ENCODE results near the gene KRTAP13-1. TPM values are rescaled to one million over a fixed set of nuclear protein-coding genes. Genes with fewer than 3 reads are reported as not detected.

The KRTAP13-1 gene, protein sequence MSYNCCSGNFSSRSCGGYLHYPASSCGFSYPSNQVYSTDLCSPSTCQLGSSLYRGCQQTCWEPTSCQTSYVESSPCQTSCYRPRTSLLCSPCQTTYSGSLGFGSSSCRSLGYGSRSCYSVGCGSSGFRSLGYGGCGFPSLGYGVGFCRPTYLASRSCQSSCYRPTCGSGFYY
- not detected in 2 replicates for total RNA-seq

DNA sequence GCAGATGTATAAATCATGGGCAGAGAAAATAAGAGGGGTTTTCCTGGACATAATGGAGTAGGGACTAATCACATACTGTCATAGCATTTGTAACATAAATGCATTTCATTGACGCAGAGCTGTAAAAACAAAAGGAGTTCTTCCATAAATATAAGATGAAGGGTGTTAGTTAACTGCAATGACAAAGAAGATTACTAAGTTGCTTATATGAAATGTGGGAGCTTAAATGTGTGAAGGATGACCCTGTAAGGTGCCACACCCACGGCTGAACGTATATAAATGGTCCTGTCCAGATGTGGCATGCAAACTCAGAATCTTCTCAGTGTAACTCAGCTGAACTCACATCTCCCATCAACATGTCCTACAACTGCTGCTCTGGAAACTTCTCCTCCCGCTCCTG, at the start of gene KRTAP13-1:
TSS of gene KRTAP13-1 (plus strand) at position 301 of the 400 bp plus-strand sequence. CDS start at position 357, 56 bp downstream.

DNA sequence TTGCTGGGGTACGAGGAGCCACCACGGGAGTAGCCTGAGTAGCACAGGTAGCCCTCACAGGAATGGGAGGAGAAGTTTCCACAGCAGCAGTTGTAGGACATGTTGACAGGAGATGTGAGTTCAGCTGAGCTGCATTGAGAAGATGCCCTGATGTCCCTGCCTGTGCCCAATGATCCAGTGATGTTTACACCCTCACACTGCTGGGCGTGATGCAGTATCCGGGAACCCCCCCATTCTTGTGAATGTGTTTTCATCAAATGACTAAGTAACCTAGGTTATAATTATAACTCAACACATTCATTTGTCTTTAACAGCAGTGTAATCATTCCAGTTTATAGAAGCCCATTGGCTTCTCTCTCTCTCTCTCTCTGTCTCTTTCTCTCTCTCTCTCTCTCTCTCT, 47.3 kb upstream of the KRTAP13-1 start, which contains the start of gene KRTAP23-1:
TSS of gene KRTAP23-1 (minus strand) at position 101 of the 400 bp plus-strand sequence. CDS start at position 101, 0 bp downstream.

DNA sequence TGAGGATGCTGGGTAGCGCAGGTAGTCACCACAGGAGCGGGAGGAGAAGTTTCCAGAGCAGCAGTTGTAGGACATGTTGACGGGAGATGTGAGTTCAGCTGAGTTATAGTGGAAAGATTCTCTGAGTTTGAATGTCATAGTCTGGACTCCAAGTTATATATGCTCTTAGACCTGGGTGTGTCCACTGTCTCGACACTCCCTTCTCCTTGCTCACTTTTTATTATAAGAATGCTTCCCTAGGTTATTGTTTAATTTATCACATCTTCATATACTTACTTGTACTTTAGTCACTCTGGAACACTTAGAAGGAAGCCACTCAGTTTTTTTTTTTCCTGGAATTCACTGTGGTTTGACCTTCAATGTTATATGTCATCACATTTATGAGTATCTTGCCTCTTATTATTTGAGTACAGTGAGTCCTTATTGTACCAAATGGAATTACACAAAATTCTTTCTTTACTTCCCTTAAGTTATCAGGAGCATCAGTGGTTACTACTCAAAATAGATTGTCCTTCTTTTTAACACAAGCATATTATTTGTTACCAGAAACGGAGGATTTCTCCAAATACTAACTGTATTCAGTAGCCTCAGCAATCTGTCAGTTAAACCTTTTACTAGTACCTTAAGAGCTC, 23.6 kb upstream of the KRTAP13-1 start, which contains the start of gene KRTAP13-2:
TSS of gene KRTAP13-2 (minus strand) at position 133 of the 632 bp plus-strand sequence. CDS start at position 75, 58 bp downstream.

DNA sequence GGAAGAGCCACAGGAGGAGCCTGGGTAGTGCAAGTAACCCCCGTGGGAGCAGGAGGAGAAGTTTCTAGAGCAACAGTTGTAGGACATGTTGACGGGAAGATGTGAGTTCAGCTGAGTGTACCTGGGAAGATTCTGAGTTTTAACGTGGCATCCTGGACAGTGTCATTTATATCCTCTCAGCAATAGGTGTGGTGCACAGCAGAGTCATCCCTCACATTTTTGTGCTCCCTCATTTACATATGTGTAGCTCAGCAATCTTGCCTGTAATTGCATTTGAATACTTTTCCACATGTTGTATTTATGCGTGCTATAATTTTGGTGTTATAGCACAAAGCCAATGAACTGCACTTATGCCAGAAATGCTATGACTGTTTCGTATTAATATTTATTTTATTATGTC, 30.0 kb downstream of the KRTAP13-1 start, which contains the start of gene KRTAP13-3:
TSS of gene KRTAP13-3 (minus strand) at position 101 of the 400 bp plus-strand sequence. CDS start at position 87, 14 bp downstream.

DNA sequence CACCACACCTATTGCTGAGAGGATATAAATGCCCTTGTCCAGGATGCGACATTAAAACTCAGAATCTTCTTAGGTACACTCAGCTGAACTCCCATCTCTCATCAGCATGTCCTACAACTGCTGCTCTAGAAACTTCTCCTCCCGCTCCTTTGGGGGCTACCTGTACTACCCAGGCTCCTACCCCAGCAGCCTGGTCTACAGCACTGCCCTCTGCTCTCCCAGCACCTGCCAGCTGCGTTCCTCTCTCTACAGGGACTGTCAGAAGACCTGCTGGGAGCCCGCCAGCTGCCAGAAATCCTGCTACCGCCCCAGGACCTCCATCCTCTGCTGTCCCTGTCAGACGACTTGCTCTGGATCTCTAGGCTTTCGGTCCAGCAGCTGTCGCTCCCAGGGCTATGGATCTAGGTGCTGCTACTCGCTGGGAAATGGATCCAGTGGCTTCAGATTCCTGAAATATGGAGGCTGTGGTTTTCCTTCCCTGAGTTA, 34.4 kb downstream of the KRTAP13-1 start, which contains the start of gene KRTAP13-4:
TSS of gene KRTAP13-4 (plus strand) at position 51 of the 486 bp plus-strand sequence. CDS start at position 107, 56 bp downstream.

DNA sequence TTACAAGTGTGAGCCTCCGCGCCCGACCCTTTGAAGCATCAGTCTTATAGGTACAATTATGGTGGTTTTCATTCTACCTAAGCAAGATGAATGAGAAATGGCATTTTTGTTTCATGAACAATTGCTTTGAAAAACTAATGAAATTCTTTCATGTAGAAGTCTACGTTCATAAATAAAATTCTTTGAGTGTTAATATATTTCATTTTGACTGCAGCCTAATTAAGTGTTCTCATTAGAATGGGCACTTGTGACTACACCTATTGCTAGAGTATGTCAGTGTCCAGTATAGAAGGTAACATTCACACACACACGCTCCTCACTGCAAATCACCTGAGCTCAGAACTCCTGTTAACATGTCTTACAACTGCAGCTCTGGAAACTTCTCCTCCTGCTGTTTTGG, 44.1 kb downstream of the KRTAP13-1 start, which contains the start of gene KRTAP15-1:
TSS of gene KRTAP15-1 (plus strand) at position 301 of the 400 bp plus-strand sequence. CDS start at position 354, 53 bp downstream.

Other genes starting within 250 kb of the KRTAP13-1 start
- not detected in 2 replicates for gene CLDN17, start 229.2 kb upstream of the KRTAP13-1 start, total RNA-seq
- gene CLDN8, start 179.9 kb upstream of the KRTAP13-1 start, total RNA-seq = not detected in 2 replicates
- gene KRTAP24-1, start 113.1 kb upstream of the KRTAP13-1 start, total RNA-seq = not detected in 2 replicates
- gene KRTAP25-1, start 106.5 kb upstream of the KRTAP13-1 start, total RNA-seq = not detected in 2 replicates
- not detected in 2 replicates for gene KRTAP26-1, start 75.7 kb upstream of the KRTAP13-1 start, total RNA-seq
- not detected in 2 replicates for gene KRTAP27-1, start 58.3 kb upstream of the KRTAP13-1 start, total RNA-seq
- gene KRTAP23-1, start 47.4 kb upstream of the KRTAP13-1 start, total RNA-seq = not detected in 2 replicates
- gene KRTAP13-2, start 23.8 kb upstream of the KRTAP13-1 start, total RNA-seq = not detected in 2 replicates
- not detected in 2 replicates for gene KRTAP13-3, start 29.9 kb downstream of the KRTAP13-1 start, total RNA-seq
- not detected in 2 replicates for gene KRTAP13-4, start 34.2 kb downstream of the KRTAP13-1 start, total RNA-seq
- not detected in 2 replicates for gene KRTAP15-1, start 44.2 kb downstream of the KRTAP13-1 start, total RNA-seq
- not detected in 2 replicates for gene KRTAP19-1, start 84.3 kb downstream of the KRTAP13-1 start, total RNA-seq
- gene KRTAP19-2, start 91.4 kb downstream of the KRTAP13-1 start, total RNA-seq = not detected in 2 replicates
- not detected in 2 replicates for gene KRTAP19-3, start 96.0 kb downstream of the KRTAP13-1 start, total RNA-seq
- gene KRTAP19-4, start 101.1 kb downstream of the KRTAP13-1 start, total RNA-seq = not detected in 2 replicates
- not detected in 2 replicates for gene KRTAP19-5, start 106.1 kb downstream of the KRTAP13-1 start, total RNA-seq
- not detected in 2 replicates for gene KRTAP19-6, start 145.8 kb downstream of the KRTAP13-1 start, total RNA-seq
- gene KRTAP19-7, start 165.3 kb downstream of the KRTAP13-1 start, total RNA-seq = not detected in 2 replicates
- gene KRTAP22-2, start 194.4 kb downstream of the KRTAP13-1 start, total RNA-seq = not detected in 2 replicates
- not detected in 2 replicates for gene KRTAP6-3, start 196.4 kb downstream of the KRTAP13-1 start, total RNA-seq
- gene KRTAP6-2, start 202.9 kb downstream of the KRTAP13-1 start, total RNA-seq = not detected in 2 replicates
- not detected in 2 replicates for gene KRTAP22-1, start 205.1 kb downstream of the KRTAP13-1 start, total RNA-seq
- gene KRTAP6-1, start 217.9 kb downstream of the KRTAP13-1 start, total RNA-seq = not detected in 2 replicates
- not detected in 2 replicates for gene KRTAP20-1, start 220.4 kb downstream of the KRTAP13-1 start, total RNA-seq
- not detected in 2 replicates for gene KRTAP20-4, start 224.6 kb downstream of the KRTAP13-1 start, total RNA-seq
- not detected in 2 replicates for gene KRTAP20-2, start 239.2 kb downstream of the KRTAP13-1 start, total RNA-seq
- gene KRTAP20-3, start 246.8 kb downstream of the KRTAP13-1 start, total RNA-seq = not detected in 2 replicates